Gastroesophageal sphincter (tissue), 4 donors: ENCODE data around the gene MRGPRE. TPM values are rescaled to one million over a fixed set of nuclear protein-coding genes. Genes with fewer than 3 reads are reported as not detected.

Experiments
- ATAC-seq: fragments of 150-250 bp; one replicate; pipeline ENCODE4 v1.9.1; 2016; ENCODE audit warnings: mild to moderate bottlenecking, moderate library complexity
- H3K27ac ChIP-seq, 4 donors: fragments of 200-600 bp; sonication (generic) in 3 of 4; 1 replicate in 3 of 4; 2 replicates in 1 of 4; pipeline ENCODE4 v1.5.1; 2016 to 2019
- H3K27me3 ChIP-seq: fragments of 200-600 bp; sonication (generic); one replicate; pipeline ENCODE4 v1.5.1; 2019
- H3K36me3 ChIP-seq, 2 donors: fragments of 200-600 bp; sonication (generic); one replicate each; pipeline ENCODE4 v1.5.1; 2019; ENCODE audit warnings: control low read depth in 1 of 2
- H3K4me1 ChIP-seq, 3 donors: fragments of 200-600 bp; sonication (generic); 1 replicate in 2 of 3; 2 replicates in 1 of 3; pipeline ENCODE4 v1.5.1; 2016 to 2019; ENCODE audit warnings: control low read depth in 2 of 3
- H3K4me3 ChIP-seq, 2 donors: fragments of 200-600 bp; sonication (generic); one replicate each; pipeline ENCODE4 v1.5.1; 2019; ENCODE audit warnings: mild to moderate bottlenecking in 1 of 2, moderate library complexity in 1 of 2
- H3K9me3 ChIP-seq, 3 donors: fragments of 200-600 bp; sonication (generic); one replicate each; pipeline ENCODE4 v1.5.1; 2017 to 2019; ENCODE audit warnings: control low read depth in 2 of 3
- CTCF ChIP-seq, 4 experiments: fragments of 200-600 bp in 2 of 4; fragments of 450-650 bp in 2 of 4; sonication (generic) in 1 of 4; IDR thresholded peaks; one replicate each; pipeline ENCODE4 v1.5.1; 2017 to 2019; ENCODE audit warnings: antibody characterized with exemption in 4 of 4, mild to moderate bottlenecking in 2 of 4, moderate library complexity in 2 of 4
- EP300 ChIP-seq: sonication (generic); formaldehyde crosslinking; IDR thresholded peaks from one replicate; pipeline ENCODE4 v1.6.1; 2017; ENCODE audit warnings: antibody characterized with exemption, mild to moderate bottlenecking
- POLR2A ChIP-seq, 2 donors: fragments of 450-650 bp; IDR thresholded peaks; one replicate each; pipeline ENCODE4 v1.6.1; 2017; ENCODE audit warnings: antibody characterized with exemption in 2 of 2, mild to moderate bottlenecking in 2 of 2, moderate library complexity in 1 of 2
- POLR2AphosphoS5 ChIP-seq: sonication (generic); formaldehyde crosslinking; IDR thresholded peaks from one replicate; pipeline ENCODE4 v1.6.1; 2017; ENCODE audit warnings: antibody characterized with exemption
- WGBS, 2 donors: methylation state at CpG; one replicate each; pipeline ENCODE4 v1.1.5; 2018; ENCODE audit warnings: low coverage in 1 of 2; 5-methylcytosine and 5-hydroxymethylcytosine counted together
- total RNA-seq, 4 donors: library from RNA; depleted of rRNA; stranded (reverse); fragments of >200 nt; gene quantifications; one replicate each; pipeline ENCODE4 v1.1.0, GENCODE V29; 2016

The MRGPRE gene
- total RNA-seq, 4 donors from 2014 or later: not detected

- TF ChIP-seq POLR2AphosphoS5 (no peak), POLR2A (IDR thresholded peaks at IDR 0.05) (no peak), CTCF (IDR thresholded peaks at IDR 0.05) (no peak), EP300 (no peak)
- no peak overlapping the region for H3K27ac ChIP-seq
- H3K36me3 ChIP-seq: no peaks in the 10 kb centered on the region
- 61 to 74% methylated on average over 3 of the region's 12 CpGs for WGBS, 2 donors
- no peak overlapping the region for H3K4me3 ChIP-seq
- H3K27me3 ChIP-seq: peaks cover 51% of the 10 kb centered on the region
- no peak for ATAC-seq
- peaks cover 0 to 8% (median 0%) of the 10 kb centered on the region in 3 donors for H3K4me1 ChIP-seq
- no peaks in the 10 kb centered on the region for H3K9me3 ChIP-seq
Observed at GRCh38 chr11:3230636-3231549, 1.3 kb downstream of the MRGPRE start.

GRCh38 chr11:3229673-3230630, 2.3 kb downstream of the MRGPRE start:
- ATAC-seq: no peak
- H3K27ac ChIP-seq: no peak overlapping the region
- TF ChIP-seq POLR2AphosphoS5 (no peak), EP300 (no peak), CTCF (IDR thresholded peaks at IDR 0.05) (no peak), POLR2A (IDR thresholded peaks at IDR 0.05) (no peak)
- no CpG with 5 or more reads among the region's 21 CpGs for WGBS, 2 donors
- peaks cover 51% of the 10 kb centered on the region for H3K27me3 ChIP-seq
- no peaks in the 10 kb centered on the region for H3K36me3 ChIP-seq
- no peak overlapping the region for H3K4me3 ChIP-seq
- peaks cover 0 to 8% (median 0%) of the 10 kb centered on the region in 3 donors for H3K4me1 ChIP-seq
- no peaks in the 10 kb centered on the region for H3K9me3 ChIP-seq

- no peak overlapping the region for H3K27ac ChIP-seq
- no peaks in the 10 kb centered on the region for H3K9me3 ChIP-seq
Observed at GRCh38 chr11:3228445-3228829, 3.8 kb downstream of the MRGPRE start.

More at GRCh38 chr11:3228445-3228829, 3.8 kb downstream of the MRGPRE start:
- no peaks in the 10 kb centered on the region for H3K36me3 ChIP-seq
- no peak overlapping the region for H3K4me3 ChIP-seq
- TF ChIP-seq POLR2A (IDR thresholded peaks at IDR 0.05) (no peak), POLR2AphosphoS5 (no peak), CTCF (IDR thresholded peaks at IDR 0.05) (no peak), EP300 (no peak)
- no peak for ATAC-seq
- WGBS, 2 donors: 85% methylated on average over 13 of the region's 23 CpGs; no CpG with 5 or more reads in 1 of the 2 donors
- peaks cover 66% of the 10 kb centered on the region for H3K27me3 ChIP-seq
- H3K4me1 ChIP-seq: peaks cover 0 to 8% (median 0%) of the 10 kb centered on the region in 3 donors
